RWPE1 (cell line): Measurements from ENCODE around the gene BTG4.

Experiments used
- CTCF ChIA-PET: fragments of 350-600 bp; sonication (Branson Sonifier 250); formaldehyde crosslinking; extraction: SDS; loops from one replicate; lab custom pipeline; 2021; lab: Yijun Ruan, JAX
- POLR2A ChIA-PET: fragments of 400-600 bp; formaldehyde crosslinking; extraction: SDS; loops from one replicate; lab custom pipeline; 2020; ENCODE audit warnings: antibody characterized with exemption; ENCODE audit not compliant: low non-redundant PET; lab: Yijun Ruan, JAX
- DNase-seq: peaks from one replicate; pipeline ENCODE4 v3.0.0; 2012; ENCODE audit warnings: low spot score
- H3K27ac ChIP-seq: fragments of 450-650 bp; 2 replicates; pipeline ENCODE4 v1.5.1; 2017
- TF ChIP-seq, protein P1 (sequence below): fragments of 450-650 bp; conservative IDR thresholded peaks from 2 replicates; pipeline ENCODE4 v1.5.1; 2017; ENCODE audit warnings: low read depth, mild to moderate bottlenecking

Gene BTG4

DNA sequence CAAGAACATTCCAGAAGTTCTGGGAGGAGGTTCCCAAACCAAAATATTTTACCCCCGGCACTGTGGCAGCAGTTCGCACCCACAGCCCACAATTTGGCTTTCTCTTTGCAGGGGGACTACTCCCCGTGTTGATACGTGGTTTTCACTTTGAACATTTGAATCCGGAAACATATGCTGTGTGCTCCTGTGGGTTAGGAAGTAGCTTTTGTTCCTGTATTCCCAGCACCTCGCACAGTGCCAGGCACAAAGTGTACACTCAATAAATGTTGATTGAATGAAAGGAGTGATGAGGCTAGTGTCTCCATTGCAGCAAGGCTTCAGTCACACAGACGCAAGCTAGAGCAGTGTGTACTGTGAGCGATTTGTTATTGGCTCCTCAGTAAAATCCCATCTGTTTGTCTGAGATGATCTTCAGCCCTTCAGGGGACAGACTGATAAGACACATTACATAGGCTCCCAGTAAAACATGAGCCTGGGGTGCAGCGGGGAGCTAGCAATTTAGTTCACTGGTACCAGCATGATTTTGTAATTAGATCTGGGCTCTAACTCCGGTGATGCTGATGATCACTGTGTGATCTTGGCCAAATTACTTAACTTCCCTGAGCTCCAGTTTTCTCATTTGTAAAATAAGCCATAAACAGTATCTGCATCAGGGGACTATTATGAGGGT, 30.6 kb upstream of the BTG4 start:
- CTCF ChIA-PET, result no interaction called here
- no peak for DNase-seq
- TF ChIP-seq, protein P1, sequence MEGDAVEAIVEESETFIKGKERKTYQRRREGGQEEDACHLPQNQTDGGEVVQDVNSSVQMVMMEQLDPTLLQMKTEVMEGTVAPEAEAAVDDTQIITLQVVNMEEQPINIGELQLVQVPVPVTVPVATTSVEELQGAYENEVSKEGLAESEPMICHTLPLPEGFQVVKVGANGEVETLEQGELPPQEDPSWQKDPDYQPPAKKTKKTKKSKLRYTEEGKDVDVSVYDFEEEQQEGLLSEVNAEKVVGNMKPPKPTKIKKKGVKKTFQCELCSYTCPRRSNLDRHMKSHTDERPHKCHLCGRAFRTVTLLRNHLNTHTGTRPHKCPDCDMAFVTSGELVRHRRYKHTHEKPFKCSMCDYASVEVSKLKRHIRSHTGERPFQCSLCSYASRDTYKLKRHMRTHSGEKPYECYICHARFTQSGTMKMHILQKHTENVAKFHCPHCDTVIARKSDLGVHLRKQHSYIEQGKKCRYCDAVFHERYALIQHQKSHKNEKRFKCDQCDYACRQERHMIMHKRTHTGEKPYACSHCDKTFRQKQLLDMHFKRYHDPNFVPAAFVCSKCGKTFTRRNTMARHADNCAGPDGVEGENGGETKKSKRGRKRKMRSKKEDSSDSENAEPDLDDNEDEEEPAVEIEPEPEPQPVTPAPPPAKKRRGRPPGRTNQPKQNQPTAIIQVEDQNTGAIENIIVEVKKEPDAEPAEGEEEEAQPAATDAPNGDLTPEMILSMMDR, result no peak
- POLR2A ChIA-PET, result no interaction called here
- no peak overlapping the region for H3K27ac ChIP-seq

DNA sequence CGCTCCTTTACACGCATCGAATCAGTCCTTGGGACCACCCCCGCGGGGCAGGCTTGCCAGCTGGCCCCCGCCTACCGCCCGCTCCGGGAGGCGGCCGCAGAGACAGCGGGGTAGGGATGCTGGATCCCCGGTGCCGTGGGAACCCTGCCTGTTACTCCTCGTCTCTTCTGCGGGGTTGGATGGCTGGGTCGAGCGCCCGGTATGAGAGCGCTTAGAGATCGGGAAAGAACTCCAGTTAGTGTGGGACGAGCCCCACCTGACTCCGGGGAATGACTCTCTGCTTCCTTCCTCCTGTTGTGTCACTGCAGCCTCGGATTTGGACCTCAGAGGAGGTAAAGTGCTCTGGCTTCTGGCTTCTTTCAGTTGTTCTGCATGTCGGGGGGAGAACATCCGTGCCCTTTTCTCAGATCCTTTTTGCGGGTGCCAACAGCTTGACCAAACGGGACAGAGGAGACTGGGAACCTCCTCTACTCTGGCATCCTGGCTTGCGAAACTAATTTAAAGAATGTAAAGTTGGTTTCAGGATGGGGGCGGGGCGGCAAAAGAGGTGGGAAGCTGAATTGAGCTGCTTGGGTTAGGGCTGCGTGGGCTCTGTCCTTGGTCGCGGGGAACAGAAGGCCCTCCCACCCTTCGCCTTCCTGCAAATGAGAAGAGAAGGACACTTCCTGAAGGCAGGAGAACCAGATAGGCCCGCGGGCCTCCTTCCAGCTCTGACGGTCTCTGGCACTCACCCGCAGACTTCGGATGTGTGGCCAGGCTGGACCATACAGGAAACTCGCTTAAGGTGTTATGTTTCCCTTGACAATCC, 29.3 kb upstream of the BTG4 start:
- CTCF ChIA-PET, result interaction anchor here (0.6 to 0.9 kb wide), 2 partner anchors 14 to 20 kb away, joined by 3 read pairs; no protein-coding TSS in a partner anchor
- TF ChIP-seq, protein P1, result no peak
- DNase-seq, result no peak
- POLR2A ChIA-PET, result no interaction called here
- no peak overlapping the region for H3K27ac ChIP-seq

DNA sequence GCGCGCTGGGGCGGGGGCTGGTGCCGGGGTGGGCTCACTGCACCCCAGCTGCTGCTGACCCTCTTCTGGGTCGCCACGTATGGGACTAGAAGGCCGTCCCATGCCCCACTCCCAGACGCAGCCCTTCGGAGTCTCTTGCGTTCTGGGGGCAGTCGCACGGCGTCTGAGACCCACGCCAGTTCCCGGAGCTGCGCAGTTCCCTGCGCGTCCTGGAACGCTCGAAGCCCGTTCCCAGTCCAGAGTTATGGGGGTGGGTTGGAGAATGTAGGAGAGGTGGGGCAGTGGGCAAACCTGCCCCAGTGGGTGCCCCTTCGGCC, 28.7 kb upstream of the BTG4 start:
- H3K27ac ChIP-seq, result no peak overlapping the region

DNA sequence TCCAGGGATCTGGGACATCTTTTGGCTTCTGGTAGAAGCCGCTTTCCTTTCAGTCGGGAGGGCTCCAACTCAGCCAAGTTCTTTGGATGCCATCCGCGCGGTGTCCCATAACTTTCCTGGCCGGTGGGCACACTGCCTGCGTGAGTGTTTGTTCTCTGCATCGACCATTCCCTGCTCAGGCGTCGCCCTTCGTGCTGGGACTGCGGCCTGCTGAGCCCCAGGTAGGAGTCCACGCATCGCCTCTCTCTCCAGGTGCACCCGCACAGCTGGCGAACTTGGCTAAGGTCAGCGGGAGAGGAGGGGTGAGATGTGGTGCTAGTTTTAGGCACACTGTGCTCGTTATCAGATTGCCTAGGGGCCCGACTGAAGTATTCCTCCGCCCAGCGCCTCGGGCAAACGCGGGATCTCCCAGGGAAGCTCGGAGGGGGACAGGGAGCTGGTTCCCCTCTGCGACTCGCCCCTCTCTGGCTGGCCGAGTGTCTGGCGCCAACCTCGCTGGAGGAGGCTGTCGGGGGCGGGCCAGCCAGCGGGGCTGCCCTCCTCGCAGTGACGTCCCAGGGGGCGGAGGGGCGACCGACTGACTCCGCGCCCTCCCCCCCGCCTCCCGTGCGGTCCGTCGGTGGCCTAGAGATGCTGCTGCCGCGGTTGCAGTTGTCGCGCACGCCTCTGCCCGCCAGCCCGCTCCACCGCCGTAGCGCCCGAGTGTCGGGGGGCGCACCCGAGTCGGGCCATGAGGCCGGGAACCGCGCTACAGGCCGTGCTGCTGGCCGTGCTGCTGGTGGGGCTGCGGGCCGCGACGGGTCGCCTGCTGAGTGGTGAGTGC, 28.1 kb upstream of the BTG4 start, which contains the start of gene LAYN:
TSS of gene LAYN (plus strand) at position 607 of the 823 bp plus-strand sequence. CDS start at position 731, 124 bp downstream.
- ChIA-PET POLR2A (no interaction called here), CTCF (interaction anchor here (0.9 kb wide), 1 partner anchor 15 kb away, joined by 3 read pairs; no protein-coding TSS in a partner anchor)
- no peak for DNase-seq
- H3K27ac ChIP-seq, result no peak within 1 kb of the TSS
- TF ChIP-seq, protein P1, result no peak

More for the DNA sequence above, 28.7 kb upstream of the BTG4 start:
- TF ChIP-seq, protein P1, result no peak
- CTCF ChIA-PET, result interaction anchor here (0.9 kb wide), 1 partner anchor 14 kb away, joined by 3 read pairs; no protein-coding TSS in a partner anchor
- POLR2A ChIA-PET, result no interaction called here
- no peak for DNase-seq

DNA sequence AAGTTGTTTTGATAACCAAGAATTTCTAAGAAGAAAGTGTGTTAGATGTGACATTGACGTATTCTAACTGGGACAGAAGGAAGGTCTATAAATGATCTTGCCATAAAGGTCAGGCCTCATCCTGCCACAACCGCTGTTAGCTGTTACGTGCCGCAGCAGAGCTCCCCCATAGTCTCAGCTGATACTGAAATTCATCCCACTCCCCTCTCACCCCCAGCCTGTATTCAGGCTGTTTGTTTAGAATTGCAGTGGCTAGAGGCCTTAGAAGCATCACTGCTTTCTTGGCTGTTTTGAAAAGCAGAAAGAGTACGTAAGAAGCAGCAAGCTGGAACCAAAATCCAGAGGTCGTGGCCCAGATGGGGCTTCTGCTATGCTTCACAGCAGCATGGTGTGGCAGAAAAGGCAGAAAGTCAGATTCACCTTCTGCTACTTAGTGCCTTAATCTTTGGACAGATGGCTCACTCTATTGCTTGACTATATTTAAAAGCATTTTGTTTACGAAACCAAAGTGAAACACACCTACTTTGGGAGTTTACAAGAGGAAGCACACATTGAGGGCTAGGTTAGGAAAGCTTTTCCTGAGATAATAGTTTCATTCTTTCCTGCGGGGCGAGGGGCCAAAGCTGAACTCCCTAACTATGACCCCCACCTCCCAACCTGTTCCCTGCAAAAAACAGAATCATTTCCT, 27.4 kb upstream of the BTG4 start:
- no peak for DNase-seq
- ChIA-PET CTCF (no interaction called here), POLR2A (no interaction called here)
- H3K27ac ChIP-seq, result no peak overlapping the region
- TF ChIP-seq, protein P1, result no peak
